IMR-90 (cell line): ENCODE results near the gene GSN. TPM values are rescaled to one million over a fixed set of nuclear protein-coding genes. Genes with fewer than 3 reads are reported as not detected.
A peak's percentile ranks its signal among the peaks of the same experiment; 100 is the strongest.

Experiments used
- ATAC-seq: fragments of 200-7000 bp; cut with Tn5 transposase; 2 replicates; pipeline ENCODE4 v1.9.1; 2020; ENCODE audit warnings: low read depth, mild to moderate bottlenecking, moderate library complexity
- BruUV-seq: library from RNA; stranded (reverse); fragments of 400-500 nt; replicated peaks from 2 replicates; lab custom pipeline; 2021; lab: Mats Ljungman, UMichigan
- CTCF ChIA-PET: fragments of 300-600 bp; formaldehyde crosslinking; extraction: SDS; loops from one replicate; lab custom pipeline; 2021; ENCODE audit warnings: antibody characterized with exemption; lab: Yijun Ruan, JAX
- POLR2A ChIA-PET: fragments of 300-600 bp; sonication (Branson Sonifier 250); formaldehyde crosslinking; loops from one replicate; lab custom pipeline; 2022; ENCODE audit warnings: antibody characterized with exemption; ENCODE audit not compliant: unreplicated experiment; lab: Charles Lee
- DNase-seq: peaks from one replicate; pipeline ENCODE4 v3.0.0; 2013
- H2AFZ ChIP-seq: replicated peaks from 2 replicates; pipeline ENCODE3; 2013; ENCODE audit warnings: low read length, mild to moderate bottlenecking; ENCODE audit not compliant: poor library complexity
- H2AK5ac ChIP-seq: 2 replicates; pipeline ENCODE4 v1.6.1; 2013; ENCODE audit warnings: low read depth, low read length, inconsistent platforms
- H2AK9ac ChIP-seq: replicated peaks from 2 replicates; pipeline ENCODE3; 2013; ENCODE audit warnings: mild to moderate bottlenecking, low read depth, low read length, moderate library complexity; ENCODE audit not compliant: poor library complexity
- H2BK120ac ChIP-seq: 2 replicates; pipeline ENCODE4 v1.6.1; 2013; ENCODE audit warnings: low read depth, low read length, inconsistent platforms
- H2BK15ac ChIP-seq: 3 replicates; pipeline ENCODE4 v1.6.1; 2013; ENCODE audit warnings: low read depth, low read length, inconsistent platforms
- H2BK20ac ChIP-seq: 2 replicates; pipeline ENCODE4 v1.6.1; 2013; ENCODE audit warnings: low read depth, mild to moderate bottlenecking, inconsistent platforms, low read length, moderate library complexity
- H2BK5ac ChIP-seq: 2 replicates; pipeline ENCODE4 v1.6.1; 2013; ENCODE audit warnings: mild to moderate bottlenecking, low read depth, low read length, inconsistent platforms; ENCODE audit not compliant: poor library complexity, severe bottlenecking
- H3K14ac ChIP-seq: replicated peaks from 2 replicates; pipeline ENCODE4 v1.6.1; 2013; ENCODE audit warnings: low read depth, low read length, inconsistent platforms
- H3K18ac ChIP-seq: 2 replicates; pipeline ENCODE4 v1.6.1; 2013; ENCODE audit warnings: low read depth, low read length, control low read depth
- H3K23ac ChIP-seq: 2 replicates; pipeline ENCODE4 v1.6.1; 2013; ENCODE audit warnings: low read depth, low read length, inconsistent platforms
- H3K27ac ChIP-seq: 2 replicates; pipeline ENCODE4 v1.5.1; 2013; ENCODE audit warnings: mild to moderate bottlenecking, control low read depth, low read length; ENCODE audit not compliant: insufficient read depth
- H3K27me3 ChIP-seq: 2 replicates; pipeline ENCODE4 v1.6.1; 2013; ENCODE audit warnings: low read length; ENCODE audit not compliant: control insufficient read depth, insufficient read depth
- H3K36me3 ChIP-seq: 2 replicates; pipeline ENCODE4 v1.6.1; 2013; ENCODE audit warnings: low read length, mixed read lengths; ENCODE audit not compliant: control insufficient read depth, insufficient read depth
- H3K4ac ChIP-seq: 2 replicates; pipeline ENCODE4 v1.6.1; 2013; ENCODE audit warnings: low read depth, low read length, inconsistent platforms
- H3K4me1 ChIP-seq: 2 replicates; pipeline ENCODE4 v1.6.1; 2013; ENCODE audit warnings: low read length, mixed read lengths; ENCODE audit not compliant: control insufficient read depth, insufficient read depth
- H3K4me2 ChIP-seq: 2 replicates; pipeline ENCODE4 v1.6.1; 2013; ENCODE audit warnings: low read depth, mild to moderate bottlenecking, control low read depth, low read length, moderate library complexity
- H3K4me3 ChIP-seq: 2 replicates; pipeline ENCODE4 v1.5.1; 2013; ENCODE audit warnings: low read depth, mild to moderate bottlenecking, control low read depth, low read length, moderate library complexity; ENCODE audit not compliant: insufficient read depth
- H3K56ac ChIP-seq: 2 replicates; pipeline ENCODE4 v1.6.1; 2013; ENCODE audit warnings: low read length, inconsistent platforms; ENCODE audit not compliant: insufficient read depth; ENCODE audit errors: extremely low read depth
- H3K79me1 ChIP-seq, 2 experiments: 2 replicates each; pipeline ENCODE4 v1.6.1; 2013; ENCODE audit warnings: low read length in 2 of 2, inconsistent platforms in 1 of 2, low read depth in 1 of 2
- H3K9ac ChIP-seq: 2 replicates; pipeline ENCODE4 v1.6.1; 2013; ENCODE audit warnings: low read depth, low read length, control low read depth
- H3K9me1 ChIP-seq: 2 replicates; pipeline ENCODE4 v1.6.1; 2013; ENCODE audit warnings: low read length, inconsistent platforms; ENCODE audit not compliant: insufficient read depth
- H3K9me3 ChIP-seq: 2 replicates; pipeline ENCODE4 v1.6.1; 2013; ENCODE audit warnings: low read length; ENCODE audit not compliant: control insufficient read depth, insufficient read depth
- H4K20me1 ChIP-seq: 2 replicates; pipeline ENCODE4 v1.6.1; 2013; ENCODE audit warnings: low read length, inconsistent platforms; ENCODE audit not compliant: insufficient read depth
- H4K5ac ChIP-seq: 2 replicates; pipeline ENCODE4 v1.6.1; 2013; ENCODE audit warnings: mild to moderate bottlenecking, low read depth, low read length, control low read depth
- H4K8ac ChIP-seq, 2 experiments: 2 replicates each; pipeline ENCODE4 v1.6.1; 2013; ENCODE audit warnings: low read depth in 2 of 2, low read length in 2 of 2, control low read depth in 1 of 2, inconsistent platforms in 1 of 2
- H4K91ac ChIP-seq: 2 replicates; pipeline ENCODE4 v1.6.1; 2013; ENCODE audit warnings: low read depth, low read length, inconsistent platforms; ENCODE audit not compliant: insufficient read depth
- CEBPB ChIP-seq: IDR thresholded peaks from 2 replicates; pipeline ENCODE4 v1.6.1; 2012; ENCODE audit warnings: low read depth, low read length, improper control_type of control experiment
- CHD1 ChIP-seq: IDR thresholded peaks from 2 replicates; pipeline ENCODE4 v1.6.1; 2012; ENCODE audit warnings: low read depth, low read length, improper control_type of control experiment
- CTCF ChIP-seq: conservative IDR thresholded peaks from 2 replicates; pipeline ENCODE4 v1.5.1; 2012; ENCODE audit warnings: mild to moderate bottlenecking, low read depth, low read length, improper control_type of control experiment
- NFE2L2 ChIP-seq: fragments of 150-350 bp; IDR thresholded peaks from 2 replicates; pipeline ENCODE4 v1.6.1; 2016; ENCODE audit warnings: low read depth, mild to moderate bottlenecking, low read length
- RAD21 ChIP-seq: IDR thresholded peaks from 2 replicates; pipeline ENCODE4 v1.6.1; 2012; ENCODE audit warnings: low read length, improper control_type of control experiment
- SMC3 ChIP-seq: fragments of 150-350 bp; IDR thresholded peaks from 2 replicates; pipeline ENCODE4 v1.6.1; 2016; ENCODE audit warnings: low read depth, mild to moderate bottlenecking, antibody characterized with exemption, low read length, moderate library complexity
- WGBS, 2 experiments: methylation state at CpG; one replicate each; pipeline versions ENCODE4 v1.1.5 to v1.1.7; 2013; ENCODE audit warnings: missing lambda C conversion rate in 2 of 2; ENCODE audit not compliant: insufficient read length in 1 of 2; ENCODE audit errors: extremely low coverage in 2 of 2; 5-methylcytosine and 5-hydroxymethylcytosine counted together
- dilution Hi-C: fragments of 300-500 bp; cut with HindIII; formaldehyde crosslinking; loops from one replicate; pipeline ENCODE4 v1.14.3; 2018; ENCODE audit warnings: low sequenced_read_pairs; ENCODE audit not compliant: unreplicated experiment
- in situ Hi-C: fragments of 300-500 bp; cut with MboI; formaldehyde crosslinking; loops from 3 replicates; pipeline ENCODE4 v1.14.3; 2019; ENCODE audit warnings: low sequenced_read_pairs, inconsistent platforms, mixed read lengths
- intact Hi-C: fragments of 100-400 bp; cut with micrococcal nuclease; formaldehyde crosslinking; loops from 2 replicates; pipeline ENCODE4 v1.10.0; 2022
- polyA plus RNA-seq, 3 experiments: library from polyadenylated mRNA; depleted of rRNA; stranded (reverse); fragments of >200 nt; gene quantifications; 2 replicates each; pipeline ENCODE4 v1.2.3, GENCODE V29; 2012; ENCODE audit warnings: low replicate concordance in 1 of 3
- total RNA-seq: library from RNA; depleted of rRNA; stranded (reverse); fragments of >200 nt; gene quantifications from 2 replicates; pipeline ENCODE4 v1.2.3, GENCODE V29; 2012

The GSN gene
- total and polyA plus RNA-seq, 2 of the 4 experiments (the other 2 are of a cell fraction) = 495 to 547 TPM

DNA sequence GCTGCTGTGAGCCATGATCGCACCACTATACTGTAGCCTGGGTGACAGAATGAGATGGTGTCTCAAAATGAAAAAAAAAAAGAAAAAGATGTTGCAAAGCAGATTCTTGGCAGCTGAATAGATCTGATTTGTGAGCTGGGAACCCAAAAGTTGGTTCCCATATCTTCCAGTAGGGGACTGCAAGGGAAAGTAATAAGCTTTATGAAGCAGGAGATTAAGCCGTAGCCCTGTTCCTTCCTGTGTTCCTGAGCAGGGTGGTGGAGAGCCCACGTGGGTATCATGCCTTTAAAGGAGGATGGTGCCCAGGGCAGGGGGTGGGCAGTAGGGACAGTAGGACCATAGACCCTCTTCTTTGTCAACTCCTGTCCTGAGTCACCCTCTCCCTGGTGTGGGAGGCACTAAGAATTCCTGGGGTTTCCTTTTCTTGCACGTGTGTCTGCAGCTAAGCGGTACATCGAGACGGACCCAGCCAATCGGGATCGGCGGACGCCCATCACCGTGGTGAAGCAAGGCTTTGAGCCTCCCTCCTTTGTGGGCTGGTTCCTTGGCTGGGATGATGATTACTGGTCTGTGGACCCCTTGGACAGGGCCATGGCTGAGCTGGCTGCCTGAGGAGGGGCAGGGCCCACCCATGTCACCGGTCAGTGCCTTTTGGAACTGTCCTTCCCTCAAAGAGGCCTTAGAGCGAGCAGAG lies 64.2 kb downstream of the GSN start:
- Histone ChIP-seq H3K36me3 (peaks cover 71% of the 10 kb centered on the region), H3K4me2 (no peak overlapping the region), H3K27me3 (no peaks in the 10 kb centered on the region), H3K18ac (0 out of 2 replicates have a peak overlapping the region, but pooled peaks have one; percentile 7), H2BK120ac (0 out of 2 replicates have a peak overlapping the region, but pooled peaks have one; percentile 20), H2AK9ac (no peak overlapping the region), H3K9ac (no peak overlapping the region), H2AK5ac (peak overlapping the region; percentile 5; the same call in 1 of the 2 replicates), H2BK20ac (peak overlapping the region; percentile 27; the same call in 1 of the 2 replicates), H3K79me1 (peaks cover 3 to 48% of the 10 kb centered on the region in 2 experiments; a peak in 2 of 4 replicates), H3K4ac (peak overlapping the region; percentile 47), H4K91ac (0 out of 2 replicates have a peak overlapping the region, but pooled peaks have one; percentile 8), H2AFZ (no peak overlapping the region), H4K8ac (peak overlapping the region in 1 of 2 experiments; percentile 39; a peak in 1 of 4 replicates), H2BK5ac (no peak overlapping the region), H2BK15ac (no peak overlapping the region), H3K4me1 (peaks cover 10% of the 10 kb centered on the region), H4K20me1 (no peaks in the 10 kb centered on the region; the same call in 1 of the 2 replicates), H3K27ac (peak overlapping the region; percentile 50; the same call in 1 of the 2 replicates), H3K14ac (peak overlapping the region; percentile 7; the same call in 1 of the 2 replicates), H3K9me3 (no peaks in the 10 kb centered on the region), H4K5ac (no peak overlapping the region), H3K4me3 (no peak overlapping the region), H3K56ac (no peak overlapping the region), H3K23ac (no peak overlapping the region; the same call in 1 of the 2 replicates), H3K9me1 (peaks cover 13% of the 10 kb centered on the region)
- ChIA-PET POLR2A (interaction anchor here (0.6 kb wide), 1 partner anchor 144 kb away, joined by 3 read pairs; no protein-coding TSS in a partner anchor), CTCF (interaction anchor here (0.5 to 1.2 kb wide), 6 partner anchors 8 to 562 kb away, joined by 3 to 6 read pairs (median 4); no protein-coding TSS in a partner anchor)
- in situ Hi-C loops (no loop called here), dilution Hi-C loops (no loop called here), intact Hi-C loops (no loop called here)
- 67% methylated on average over 1 of the region's 14 CpGs; no CpG with 5 or more reads in 1 of the 2 experiments for WGBS, 2 experiments
- BruUV-seq = no TSS peak
- TF ChIP-seq NFE2L2 (no peak), CEBPB (0 out of 2 replicates have a peak, but pooled peaks have one; percentile 9), SMC3 (peak; percentile 29; the same call in 1 of the 2 replicates), CTCF (peak; percentile 56), CHD1 (no peak), RAD21 (peak; percentile 29; the same call in 1 of the 2 replicates)
- DNase-seq (peak; percentile 63), ATAC-seq (peak; percentile 69)
